Vagina (tissue), 2 donors: Measurements from ENCODE around the gene B9D1. TPM values are rescaled to one million over a fixed set of nuclear protein-coding genes. Genes with fewer than 3 reads are reported as not detected.
A peak's percentile ranks its signal among the peaks of the same experiment; 100 is the strongest.

Experiments used
- DNase-seq, 2 donors: peaks; one replicate each; pipeline ENCODE4 v3.0.0-alpha.2; 2017; ENCODE audit errors: extremely low spot score in 2 of 2
- H3K27ac ChIP-seq: fragments of 200-600 bp; sonication (generic); one replicate; pipeline ENCODE4 v1.5.1; 2019
- H3K27me3 ChIP-seq: fragments of 200-600 bp; sonication (generic); one replicate; pipeline ENCODE4 v1.5.1; 2019
- H3K36me3 ChIP-seq, 2 donors: fragments of 200-600 bp; sonication (generic); one replicate each; pipeline ENCODE4 v1.5.1; 2017 to 2019
- H3K4me1 ChIP-seq: fragments of 200-600 bp; sonication (generic); one replicate; pipeline ENCODE4 v1.5.1; 2019
- H3K4me3 ChIP-seq, 2 donors: fragments of 200-600 bp; sonication (generic); 1 replicate in 1 of 2; 2 replicates in 1 of 2; pipeline ENCODE4 v1.5.1; 2016 to 2019
- H3K9me3 ChIP-seq: fragments of 200-600 bp; sonication (generic); one replicate; pipeline ENCODE4 v1.5.1; 2019
- CTCF ChIP-seq, 3 experiments: fragments of 450-650 bp in 2 of 3; fragments of 200-600 bp in 1 of 3; sonication (generic) in 1 of 3; IDR thresholded peaks; one replicate each; pipeline ENCODE4 v1.5.1; 2017 to 2019; ENCODE audit warnings: antibody characterized with exemption in 3 of 3, mild to moderate bottlenecking in 2 of 3, moderate library complexity in 2 of 3
- POLR2A ChIP-seq, 2 donors: fragments of 450-650 bp; IDR thresholded peaks; one replicate each; pipeline ENCODE4 v1.6.1; 2017; ENCODE audit warnings: antibody characterized with exemption in 2 of 2, mild to moderate bottlenecking in 2 of 2, moderate library complexity in 2 of 2
- POLR2AphosphoS5 ChIP-seq, 2 donors: sonication (generic); formaldehyde crosslinking; IDR thresholded peaks; one replicate each; pipeline ENCODE4 v1.9.0; 2017; ENCODE audit warnings: antibody characterized with exemption in 2 of 2, mild to moderate bottlenecking in 2 of 2, low read depth in 1 of 2; ENCODE audit not compliant: insufficient read depth in 1 of 2
- intact Hi-C: fragments of 100-400 bp; cut with DNase I; formaldehyde crosslinking; loops from one replicate; pipeline ENCODE4 v1.15.1; 2023
- total RNA-seq: library from RNA; depleted of rRNA; stranded (reverse); fragments of >200 nt; gene quantifications from one replicate; pipeline ENCODE4 v1.2.3, GENCODE V29; 2016

Gene B9D1
- total RNA-seq, 1 donor from 2014 or later: 50.6 TPM

- DNase-seq: no peak
- TF ChIP-seq CTCF (IDR thresholded peaks at IDR 0.05): no peak
- no peak for TF ChIP-seq POLR2A (IDR thresholded peaks at IDR 0.05)
- TF ChIP-seq POLR2AphosphoS5 (IDR thresholded peaks at IDR 0.05; ENCODE audit: insufficient read depth in 1 of 2, low read depth in 1 of 2): no peak
- H3K27ac ChIP-seq: no peak overlapping the region
- no peak overlapping the region for H3K4me3 ChIP-seq
- no peaks in the 10 kb centered on the region for H3K9me3 ChIP-seq
- H3K27me3 ChIP-seq: no peaks in the 10 kb centered on the region
- intact Hi-C loops: no loop called here
- H3K36me3 ChIP-seq: peaks cover 0 to 15% of the 10 kb centered on the region in 2 donors
- peaks cover 75% of the 10 kb centered on the region for H3K4me1 ChIP-seq
Observed at GRCh38 chr17:19305256-19305655, 57.3 kb downstream of the B9D1 start.

- Histone ChIP-seq H3K27me3 (no peaks in the 10 kb centered on the region), H3K36me3 (peaks cover 0 to 10% of the 10 kb centered on the region in 2 donors), H3K27ac (peak overlapping the region; percentile 6), H3K9me3 (no peaks in the 10 kb centered on the region), H3K4me1 (peaks cover 75% of the 10 kb centered on the region), H3K4me3 (no peak overlapping the region)
- no peak for DNase-seq
- TF ChIP-seq POLR2AphosphoS5 (IDR thresholded peaks at IDR 0.05; ENCODE audit: insufficient read depth in 1 of 2, low read depth in 1 of 2): no peak
- TF ChIP-seq CTCF (IDR thresholded peaks at IDR 0.05): no peak
- TF ChIP-seq POLR2A (IDR thresholded peaks at IDR 0.05): no peak
- intact Hi-C loops: no loop called here
Observed at GRCh38 chr17:19304751-19305150, 57.8 kb downstream of the B9D1 start.

GRCh38 chr17:19304209-19304608, 58.3 kb downstream of the B9D1 start:
- intact Hi-C loops: no loop called here
- TF ChIP-seq CTCF (IDR thresholded peaks at IDR 0.05) (no peak), POLR2AphosphoS5 (IDR thresholded peaks at IDR 0.05; ENCODE audit: insufficient read depth in 1 of 2, low read depth in 1 of 2) (no peak), POLR2A (IDR thresholded peaks at IDR 0.05) (no peak)
- H3K27me3 ChIP-seq: no peaks in the 10 kb centered on the region
- no peak for DNase-seq
- no peak overlapping the region for H3K4me3 ChIP-seq
- H3K9me3 ChIP-seq: no peaks in the 10 kb centered on the region
- peak overlapping the region; percentile 6 for H3K27ac ChIP-seq
- H3K36me3 ChIP-seq: peaks cover 0 to 9% of the 10 kb centered on the region in 2 donors
- peaks cover 75% of the 10 kb centered on the region for H3K4me1 ChIP-seq

GRCh38 chr17:19303367-19303776, 59.2 kb downstream of the B9D1 start:
- Histone ChIP-seq H3K27ac (peak overlapping the region; percentile 15), H3K36me3 (peaks cover 0 to 9% of the 10 kb centered on the region in 2 donors), H3K27me3 (no peaks in the 10 kb centered on the region), H3K9me3 (no peaks in the 10 kb centered on the region), H3K4me1 (peaks cover 81% of the 10 kb centered on the region), H3K4me3 (no peak overlapping the region)
- no peak for TF ChIP-seq POLR2AphosphoS5 (IDR thresholded peaks at IDR 0.05; ENCODE audit: insufficient read depth in 1 of 2, low read depth in 1 of 2)
- no peak for TF ChIP-seq POLR2A (IDR thresholded peaks at IDR 0.05)
- TF ChIP-seq CTCF (IDR thresholded peaks at IDR 0.05): no peak
- DNase-seq: no peak
- intact Hi-C loops: no loop called here

GRCh38 chr17:19302791-19303331, 59.7 kb downstream of the B9D1 start:
- Histone ChIP-seq H3K27me3 (no peaks in the 10 kb centered on the region), H3K36me3 (peaks cover 0 to 9% of the 10 kb centered on the region in 2 donors), H3K27ac (peak overlapping the region; percentile 24), H3K4me3 (no peak overlapping the region), H3K4me1 (peaks cover 81% of the 10 kb centered on the region), H3K9me3 (no peaks in the 10 kb centered on the region)
- no peak for TF ChIP-seq POLR2A (IDR thresholded peaks at IDR 0.05)
- no peak for TF ChIP-seq CTCF (IDR thresholded peaks at IDR 0.05)
- no peak for TF ChIP-seq POLR2AphosphoS5 (IDR thresholded peaks at IDR 0.05; ENCODE audit: insufficient read depth in 1 of 2, low read depth in 1 of 2)
- DNase-seq: no peak
- intact Hi-C loops: no loop called here
